Measurements from ENCODE around the gene TP53I13. TPM values are rescaled to one million over a fixed set of nuclear protein-coding genes. Genes with fewer than 3 reads are reported as not detected.

TP53I13 gene
- polyA plus RNA-seq, 2 of the 4 experiments (the other 2 are of a cell fraction): 27.5 to 57.8 TPM

- TF ChIP-seq BCL3 (IDR thresholded peaks at IDR 0.05) (peak; percentile 84; the same call in 2 of the 3 replicates), SMC3 (IDR thresholded peaks at IDR 0.05) (no peak), RCOR1 (IDR thresholded peaks at IDR 0.05; ENCODE audit: low read depth, low read length) (no peak), CEBPB (IDR thresholded peaks at IDR 0.05) (no peak), RNF2 (IDR thresholded peaks at IDR 0.05; ENCODE audit: borderline replicate concordance, low read depth) (peak; percentile 88; the same call in 1 of the 2 replicates), MAX (IDR thresholded peaks at IDR 0.05) (no peak; the same call in 1 of the 2 replicates), CHD2 (IDR thresholded peaks at IDR 0.05; ENCODE audit: low read length, partially characterized antibody) (peak; percentile 69), ELK1 (IDR thresholded peaks at IDR 0.05; ENCODE audit: low read depth, low read length) (no peak), KDM1A (IDR thresholded peaks at IDR 0.05; ENCODE audit: low read depth) (no peak), E2F6 (IDR thresholded peaks at IDR 0.05; ENCODE audit: borderline replicate concordance, low read depth) (peak; percentile 24; the same call in 1 of the 2 replicates), TP53 (CRISPR knock-in tag; IDR thresholded peaks at IDR 0.05) (no peak), USF2 (IDR thresholded peaks at IDR 0.05) (no peak), ZSCAN20 (CRISPR knock-in tag; IDR thresholded peaks at IDR 0.05) (no peak), ATOH8 (CRISPR knock-in tag; IDR thresholded peaks at IDR 0.05; ENCODE audit: low read depth) (no peak), HEYL (CRISPR knock-in tag; IDR thresholded peaks at IDR 0.05) (no peak), ZC3H11A (IDR thresholded peaks at IDR 0.05) (no peak), HMGXB4 (CRISPR knock-in tag; IDR thresholded peaks at IDR 0.05; ENCODE audit: borderline replicate concordance) (no peak), CHD4 (IDR thresholded peaks at IDR 0.05; ENCODE audit: borderline replicate concordance) (no peak), HES2 (IDR thresholded peaks at IDR 0.05) (no peak), RAD21 (conservative IDR thresholded peaks at IDR 0.05 in 1 of 2, IDR thresholded peaks at IDR 0.05 in 1 of 2) (no peak), FOSB (CRISPR knock-in tag; IDR thresholded peaks at IDR 0.05) (no peak), NPAS2 (CRISPR knock-in tag; IDR thresholded peaks at IDR 0.05; ENCODE audit: borderline replicate concordance) (no peak)
Observed at GRCh38 chr17:29568331-29569244, at the start of gene TP53I13 (continued).

Data from A549 (cell line).